ENCODE results near the gene APOL4. TPM values are rescaled to one million over a fixed set of nuclear protein-coding genes. Genes with fewer than 3 reads are reported as not detected.
A peak's percentile ranks its signal among the peaks of the same experiment; 100 is the strongest.
"Not testable (repeated sequence)": the region's sequence is repeated elsewhere in the genome, so short reads cannot be mapped to it uniquely, and the experiment has no call there.

The APOL4 gene, protein sequence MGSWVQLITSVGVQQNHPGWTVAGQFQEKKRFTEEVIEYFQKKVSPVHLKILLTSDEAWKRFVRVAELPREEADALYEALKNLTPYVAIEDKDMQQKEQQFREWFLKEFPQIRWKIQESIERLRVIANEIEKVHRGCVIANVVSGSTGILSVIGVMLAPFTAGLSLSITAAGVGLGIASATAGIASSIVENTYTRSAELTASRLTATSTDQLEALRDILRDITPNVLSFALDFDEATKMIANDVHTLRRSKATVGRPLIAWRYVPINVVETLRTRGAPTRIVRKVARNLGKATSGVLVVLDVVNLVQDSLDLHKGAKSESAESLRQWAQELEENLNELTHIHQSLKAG
- total RNA-seq (2014; rRNA removed; shearing (Covaris generic)) = 0.10 TPM in 1 of 2 replicates, not detected in the other

DNA sequence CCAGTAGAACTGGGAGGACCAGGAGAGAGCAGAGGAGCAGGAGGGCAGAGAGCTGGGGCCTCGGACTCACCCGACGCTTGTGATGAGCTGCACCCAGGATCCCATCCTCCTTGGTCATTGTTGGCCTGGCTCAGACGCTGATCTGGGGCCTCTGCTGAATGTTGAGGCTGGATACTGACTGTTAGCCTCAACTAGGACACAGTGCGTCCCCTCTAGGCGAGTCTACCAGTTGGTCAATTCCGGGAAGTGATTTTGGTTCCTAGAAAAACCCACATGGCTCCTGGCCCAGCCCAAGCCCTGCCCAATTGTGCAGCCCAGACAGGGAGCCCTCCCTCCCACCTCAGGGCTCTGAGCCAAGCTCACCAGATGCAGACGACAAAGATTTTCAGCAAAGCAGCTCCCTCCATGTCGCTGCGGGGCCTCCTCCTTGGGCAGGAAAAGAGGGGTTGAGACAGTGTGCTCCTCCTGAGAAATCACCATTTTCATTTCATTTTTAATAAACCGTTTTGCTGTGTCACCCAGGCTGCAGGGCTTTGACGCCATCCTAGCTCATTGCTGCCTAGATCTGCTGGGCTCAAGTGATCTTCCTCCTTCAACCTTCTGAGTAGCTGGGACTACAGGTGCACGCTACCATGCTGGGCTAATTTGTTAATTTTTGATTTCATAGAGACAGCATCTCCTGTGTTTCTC lies at the start of gene APOL4:
APOL4 (minus strand) TSS at position 180 of the 690 bp plus-strand sequence; CDS start at position 105, 75 bp downstream.
- no peak for DNase-seq (ENCODE audit: low read depth)

DNA sequence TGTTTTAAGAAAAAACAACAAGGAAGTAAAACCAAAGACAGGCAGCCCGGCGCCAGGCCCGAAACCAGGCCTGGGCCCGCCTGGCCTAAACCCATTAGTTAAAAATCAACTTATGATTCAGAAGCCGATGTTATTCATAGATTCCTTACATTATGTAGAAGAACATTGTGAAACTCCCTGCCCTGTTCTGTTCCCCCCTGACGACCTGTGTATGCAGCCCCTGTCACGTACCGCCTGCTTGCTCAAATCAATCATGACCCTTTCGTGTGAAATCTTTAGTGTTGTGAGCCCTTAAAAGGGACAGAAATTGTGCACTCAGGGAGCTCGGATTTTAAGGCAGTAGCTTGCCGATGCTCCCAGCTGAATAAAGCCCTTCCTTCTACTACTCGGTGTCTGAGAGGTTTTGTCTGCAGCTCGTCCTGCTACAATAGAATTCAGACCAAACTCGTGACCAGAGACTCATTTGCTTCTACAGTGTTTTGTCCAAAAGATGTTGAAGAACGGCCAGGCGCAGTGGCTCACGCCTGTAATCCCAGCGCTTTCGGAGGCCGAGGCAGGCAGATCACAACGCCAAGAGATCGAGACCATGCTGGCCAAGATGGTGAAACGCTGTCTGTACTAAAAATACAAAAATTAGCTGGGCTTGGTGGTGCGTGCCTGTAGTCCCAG lies 48.8 kb upstream of the APOL4 start:
- DNase-seq (ENCODE audit: low read depth) = not testable (repeated sequence)

DNA sequence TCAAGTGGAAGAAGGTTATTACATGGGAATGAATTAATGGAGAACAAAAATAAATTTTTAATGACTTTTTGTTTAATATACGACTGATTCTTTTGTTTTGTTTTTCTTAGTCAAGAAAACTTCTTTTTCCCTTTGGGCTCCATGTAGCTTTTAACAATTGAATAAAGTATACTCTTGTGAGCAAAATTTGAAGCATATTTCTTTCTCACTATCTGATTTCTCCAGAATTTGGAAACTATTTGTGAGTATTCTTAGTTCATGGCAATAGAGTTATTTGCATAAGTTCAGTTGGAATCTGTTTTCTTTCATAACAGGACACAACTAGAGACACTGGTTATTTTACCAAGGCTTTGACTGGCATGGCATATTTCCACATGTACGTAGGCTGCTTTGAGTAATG lies 47.6 kb upstream of the APOL4 start:
- DNase-seq (ENCODE audit: low read depth) = no peak

DNA sequence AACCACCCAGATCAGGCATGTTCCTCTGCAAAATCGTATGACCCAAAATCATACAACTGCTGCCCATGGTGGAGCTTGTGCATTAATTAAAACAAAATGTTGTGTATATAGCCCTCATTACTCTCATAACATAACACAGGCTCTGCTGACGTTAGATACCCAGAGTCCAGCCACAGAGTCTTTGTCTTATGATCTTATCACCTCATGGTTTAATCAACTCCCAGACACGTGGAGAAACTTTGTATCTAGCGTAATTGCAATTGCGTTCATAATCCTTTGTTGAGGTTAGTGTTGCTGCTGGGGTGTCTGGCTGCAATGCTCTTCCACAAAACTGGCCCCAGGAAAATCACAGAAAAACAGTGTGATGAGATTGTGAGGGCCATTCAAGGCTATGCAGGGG lies 46.3 kb upstream of the APOL4 start:
- DNase-seq (ENCODE audit: low read depth) = no peak

DNA sequence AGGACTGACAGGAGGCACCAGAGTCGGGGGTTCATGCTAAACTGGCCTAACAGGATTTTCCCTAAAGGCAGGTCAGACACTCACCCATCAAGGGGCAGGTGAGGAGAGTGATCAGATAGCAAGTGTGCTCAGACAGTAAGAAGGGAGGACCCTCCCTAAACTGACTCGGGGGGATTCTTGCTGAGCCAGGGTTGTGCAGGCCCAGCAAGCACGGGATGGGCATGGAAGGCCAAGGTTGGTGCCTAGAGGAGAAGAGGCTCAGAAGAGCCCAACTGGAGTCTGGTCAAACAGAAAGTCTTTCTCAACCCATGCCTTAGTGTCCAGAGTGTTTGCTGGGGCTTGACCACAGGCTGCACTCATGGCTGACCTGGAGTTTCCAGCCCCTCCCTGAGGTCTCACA lies 45.1 kb upstream of the APOL4 start:
- DNase-seq (ENCODE audit: low read depth) = no peak

DNA sequence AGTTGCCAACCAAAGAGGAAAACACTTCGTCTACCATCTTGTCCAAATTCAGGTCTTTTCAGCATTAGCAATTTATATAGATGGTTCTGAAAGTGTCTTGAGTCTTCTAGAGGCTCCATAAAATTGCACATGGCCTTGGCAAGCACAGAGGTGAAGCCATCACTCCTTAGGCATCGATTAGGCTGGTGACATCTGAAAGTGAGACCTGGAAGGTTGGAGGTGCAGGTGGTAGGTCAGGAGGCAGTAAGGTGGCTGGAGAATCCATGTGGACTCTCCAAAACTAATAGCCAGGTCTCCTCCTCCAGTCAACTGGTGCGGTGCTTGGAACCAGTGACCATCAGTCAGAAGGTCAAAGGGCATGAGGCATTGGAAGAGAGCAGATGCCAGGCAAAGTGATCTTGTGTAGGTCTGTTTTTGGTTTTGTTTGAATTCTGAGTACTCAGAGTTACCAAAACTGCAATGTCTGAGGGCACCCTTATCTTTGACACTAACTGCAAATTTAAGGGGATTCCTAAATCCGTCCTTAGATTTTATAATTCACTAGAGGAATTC lies 44.3 kb upstream of the APOL4 start:
- DNase-seq (ENCODE audit: low read depth) = no peak

DNA sequence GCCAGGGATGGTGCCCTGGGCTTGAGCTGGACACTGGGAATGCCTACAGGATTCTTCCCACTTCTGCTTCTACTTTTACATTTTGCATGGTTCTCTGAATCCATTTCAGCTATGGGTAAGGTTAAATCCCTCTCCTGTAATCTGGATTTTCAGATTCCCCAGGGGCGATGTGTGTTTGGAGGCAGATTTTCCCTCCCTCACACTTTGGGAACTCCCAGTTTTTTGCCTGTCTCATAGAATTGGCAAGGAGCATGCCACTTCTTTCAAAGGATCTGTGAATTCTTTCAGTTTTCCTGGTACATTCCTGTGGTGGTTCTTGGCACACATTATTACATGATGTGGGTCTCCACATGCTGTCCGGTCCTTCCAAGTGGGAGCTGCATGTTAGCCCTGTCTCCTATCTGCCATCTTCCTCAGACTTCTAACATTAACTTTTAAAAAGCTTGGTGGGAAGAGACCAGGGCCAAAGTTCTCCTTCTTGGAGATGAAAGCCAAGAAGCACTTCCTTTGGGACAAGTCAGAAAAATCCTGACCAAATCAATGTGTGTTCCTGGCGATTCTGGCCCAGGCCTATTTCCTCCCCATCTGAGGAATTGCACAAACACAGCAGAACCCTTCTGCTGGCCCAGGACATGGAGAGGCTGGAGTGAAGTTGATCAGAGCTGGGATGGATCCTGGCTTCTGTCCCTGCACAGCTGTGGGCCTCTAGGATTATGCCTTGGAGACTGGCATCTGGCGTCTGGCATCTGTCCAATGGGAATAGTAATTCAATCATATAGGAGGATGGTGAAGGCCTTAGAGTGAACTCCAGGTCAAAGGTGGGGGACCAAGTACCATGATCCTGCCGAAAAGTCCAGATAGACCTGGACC lies 43.1 kb upstream of the APOL4 start:
- peak; percentile 27 for DNase-seq (ENCODE audit: low read depth)

DNA sequence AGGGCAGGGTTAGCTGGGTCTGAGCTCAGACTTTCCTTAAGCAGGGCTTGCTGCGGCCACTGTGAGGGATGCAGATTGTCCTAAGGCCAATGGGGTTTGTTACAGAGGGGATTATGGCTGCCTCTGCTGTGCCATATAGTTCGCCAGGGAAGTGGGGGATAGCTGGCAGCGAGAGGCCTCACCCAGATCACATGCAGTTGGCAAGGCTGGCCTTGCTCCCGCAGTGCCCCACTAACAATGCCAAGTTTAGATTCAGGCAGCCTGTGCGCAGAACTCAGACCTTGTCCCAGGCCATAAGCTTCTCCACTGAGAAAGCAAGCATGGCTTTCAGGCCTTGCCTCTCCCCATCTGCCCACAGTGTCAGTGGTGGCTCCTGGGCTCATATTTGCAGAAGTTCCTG lies 42.4 kb upstream of the APOL4 start:
- DNase-seq (ENCODE audit: low read depth) = no peak

DNA sequence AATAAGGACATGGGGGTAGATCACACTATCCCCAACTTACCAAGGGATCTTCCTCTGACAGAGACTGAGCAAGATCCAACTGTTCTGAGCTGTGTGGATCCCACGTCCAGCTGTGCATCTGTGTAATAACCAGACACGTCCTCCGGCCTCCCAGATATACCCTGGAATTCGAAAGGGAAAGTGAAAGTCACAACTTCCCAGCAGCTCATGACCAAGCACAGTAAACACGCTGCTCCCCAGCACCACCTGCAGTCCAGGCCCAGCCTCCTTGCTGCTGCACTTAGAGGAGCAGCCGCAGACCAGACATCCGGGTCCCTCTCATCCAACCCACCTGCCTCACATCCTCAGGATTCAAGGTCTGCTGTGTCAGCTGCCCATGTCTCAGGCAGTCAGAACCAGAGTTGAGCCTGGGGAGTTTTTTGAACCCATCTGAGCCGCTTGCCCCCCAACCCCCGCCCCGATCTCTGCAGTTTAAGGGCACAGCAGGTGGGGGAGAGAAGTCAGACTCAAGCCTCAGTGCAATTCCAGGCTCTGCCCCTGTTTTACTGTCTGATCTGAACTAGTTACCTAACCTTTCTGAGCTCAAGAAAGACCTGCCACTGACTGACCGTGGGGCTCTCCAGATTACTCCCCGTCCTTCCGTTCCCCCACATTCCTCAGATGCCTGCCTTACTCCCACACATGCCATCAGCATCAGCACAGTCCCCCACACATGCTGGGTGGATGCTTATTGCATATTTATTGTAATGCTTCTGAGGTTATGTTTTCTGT lies 38.0 kb upstream of the APOL4 start, which contains the start of gene APOL2:
APOL2 (minus strand) TSS at position 127 of the 771 bp plus-strand sequence. CDS start 6,365 bp downstream, outside the sequence.
- peak; percentile 93 for DNase-seq (ENCODE audit: low read depth)

DNA sequence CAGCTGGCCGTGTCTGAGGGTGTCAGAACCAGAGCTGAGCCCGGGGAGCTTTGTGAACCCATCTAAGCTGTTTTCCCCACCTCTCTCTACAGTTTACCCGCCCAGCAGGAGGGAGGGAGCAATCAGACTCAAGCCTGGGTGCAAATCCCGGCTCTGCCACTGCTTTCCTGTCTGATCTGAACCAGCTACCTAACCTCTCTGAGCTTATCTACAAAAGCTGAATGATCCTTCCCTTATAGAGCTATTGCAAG lies 37.5 kb upstream of the APOL4 start:
- no peak for DNase-seq (ENCODE audit: low read depth)

DNA sequence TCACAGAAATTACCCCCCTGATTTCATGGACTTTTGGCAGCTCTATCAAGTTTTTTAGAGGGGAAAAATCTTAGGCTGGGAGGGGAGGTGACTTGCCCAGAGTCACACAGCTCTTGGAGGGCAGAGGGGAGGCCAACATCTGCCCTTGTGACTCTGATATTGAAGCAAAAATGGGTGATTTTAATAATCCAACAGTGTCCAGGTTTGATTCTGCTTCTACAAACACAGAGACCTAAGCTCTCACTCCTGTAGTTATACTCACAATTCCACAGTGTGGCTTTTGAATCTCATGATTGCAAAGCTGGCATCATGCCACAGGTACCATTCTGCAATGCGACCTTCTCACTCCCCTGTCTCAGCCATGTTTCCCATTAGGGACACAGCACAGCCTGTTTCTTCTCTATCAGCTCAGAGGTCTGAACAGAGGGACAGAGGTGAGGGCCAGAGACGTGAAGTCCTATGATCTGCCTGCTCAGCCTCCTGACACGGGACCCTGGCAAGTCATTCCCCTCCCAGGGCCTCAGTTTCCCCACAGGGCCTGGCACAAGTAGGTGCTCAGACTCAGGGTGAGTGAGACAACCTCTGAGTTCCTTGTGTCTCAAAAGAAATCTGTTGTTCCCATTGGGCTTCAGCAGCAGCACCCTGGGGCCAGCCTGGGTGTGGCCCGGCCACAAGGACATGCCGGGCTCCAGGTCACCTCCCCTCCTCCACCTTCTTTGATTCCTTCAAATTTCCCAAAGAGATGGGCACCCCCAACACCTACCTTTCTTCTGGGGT lies 37.0 kb upstream of the APOL4 start:
- DNase-seq (ENCODE audit: low read depth) = peak; percentile 24

DNA sequence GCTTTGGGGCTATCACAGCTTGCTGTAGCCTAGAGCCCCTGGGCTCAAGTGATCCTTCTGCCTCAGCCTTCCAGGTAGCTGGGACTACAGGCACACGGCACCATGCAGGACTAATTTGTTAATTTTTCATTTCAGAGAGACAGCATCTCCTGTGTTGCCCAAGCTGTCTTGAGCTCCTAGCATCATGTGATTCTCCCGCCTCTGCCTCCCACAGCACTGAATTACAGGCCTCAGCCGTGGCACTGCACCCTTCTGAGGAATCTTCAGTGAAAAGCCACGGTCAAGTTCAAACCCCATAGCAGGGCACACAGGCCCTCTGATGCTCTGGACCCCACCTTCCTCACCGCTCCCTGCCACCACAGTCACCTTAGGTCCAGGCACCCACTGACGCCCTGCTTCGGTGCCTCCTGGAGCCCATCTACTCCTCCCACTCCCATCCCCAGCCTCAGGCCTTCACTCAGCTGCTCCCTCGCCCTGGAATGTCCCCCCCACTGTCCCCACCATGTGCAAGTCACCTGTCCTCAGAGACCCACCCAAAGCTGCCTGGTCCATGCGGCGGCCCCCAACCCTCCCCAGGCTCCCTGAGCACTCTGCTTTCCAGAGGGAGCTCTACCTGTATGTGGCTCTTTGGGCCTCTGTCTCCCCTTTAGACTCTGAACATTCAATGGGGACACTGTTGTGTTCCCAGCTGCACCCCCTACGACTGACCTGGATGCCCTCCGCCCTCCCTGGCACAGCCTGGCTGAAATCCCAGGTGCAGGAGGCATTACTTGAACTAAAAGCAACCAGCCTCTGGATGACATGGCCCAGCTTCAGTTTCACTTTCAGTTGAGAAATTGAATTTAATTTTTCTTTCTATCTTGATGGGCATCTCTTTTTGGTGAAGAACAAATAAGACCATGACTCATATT lies 36.1 kb upstream of the APOL4 start:
- DNase-seq (ENCODE audit: low read depth) = peak; percentile 32

DNA sequence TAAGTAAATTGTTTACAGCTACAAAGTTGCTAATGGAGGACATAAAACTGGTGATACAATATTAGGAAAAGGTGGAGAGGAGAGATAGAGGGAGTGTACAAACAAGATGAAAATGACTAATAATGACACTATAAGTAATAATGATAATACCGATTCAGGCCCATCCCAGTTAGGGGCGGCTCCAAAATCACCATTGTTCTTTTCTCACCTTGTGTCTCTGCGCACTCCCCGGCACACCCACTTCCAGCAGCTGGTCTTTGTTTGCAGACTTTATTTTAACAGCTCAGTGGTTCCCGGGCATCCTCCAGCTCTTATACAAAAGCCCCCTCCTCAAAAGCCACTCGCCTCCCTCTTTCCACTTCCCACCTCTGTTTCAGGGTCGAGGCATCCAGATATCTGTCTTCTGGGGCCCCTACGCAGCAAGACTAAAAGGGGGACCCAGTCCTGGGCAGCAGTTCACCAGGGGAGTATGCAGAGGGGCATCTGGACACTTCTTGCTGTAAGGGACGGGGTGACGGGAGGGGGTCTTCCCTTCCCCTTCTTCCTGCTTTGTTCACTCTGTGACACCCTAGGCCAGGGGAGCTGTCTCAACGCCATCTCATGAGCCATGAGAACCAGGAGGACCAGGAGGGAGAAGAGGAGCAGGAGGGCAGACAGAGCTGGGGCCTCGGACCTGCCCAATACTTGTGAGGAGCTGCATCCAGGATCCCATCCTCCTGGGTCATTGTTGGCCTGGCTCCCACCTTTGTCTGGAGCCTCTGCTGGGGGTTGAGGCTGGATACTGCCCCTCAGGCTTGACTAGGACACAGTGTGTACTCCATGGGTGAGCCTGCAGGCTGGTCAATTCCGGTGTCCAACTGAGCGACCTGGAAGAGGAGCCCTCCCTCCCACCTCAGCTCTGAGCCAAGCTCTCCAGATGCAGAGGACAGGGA lies 35.0 kb upstream of the APOL4 start:
- DNase-seq (ENCODE audit: low read depth) = no peak

DNA sequence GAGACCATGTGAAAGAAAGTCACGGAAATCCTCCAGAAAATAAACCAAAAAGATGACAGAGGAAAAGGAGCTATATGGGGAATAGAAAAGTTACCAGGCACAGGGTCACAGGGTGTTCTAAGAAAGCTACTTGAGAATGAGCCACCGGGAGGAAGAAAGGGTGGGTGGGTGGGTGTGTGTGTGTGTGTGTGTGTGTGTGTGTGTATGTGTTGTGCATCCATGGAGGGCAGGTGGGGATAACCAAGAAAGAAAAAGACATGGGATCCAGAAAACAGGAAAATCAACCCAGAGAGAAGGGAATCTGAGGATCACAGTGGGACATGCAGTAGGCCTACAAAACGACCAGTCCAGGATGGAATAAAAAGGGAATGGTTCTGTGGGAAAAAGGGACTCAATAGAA lies 34.0 kb upstream of the APOL4 start:
- no peak for DNase-seq (ENCODE audit: low read depth)

DNA sequence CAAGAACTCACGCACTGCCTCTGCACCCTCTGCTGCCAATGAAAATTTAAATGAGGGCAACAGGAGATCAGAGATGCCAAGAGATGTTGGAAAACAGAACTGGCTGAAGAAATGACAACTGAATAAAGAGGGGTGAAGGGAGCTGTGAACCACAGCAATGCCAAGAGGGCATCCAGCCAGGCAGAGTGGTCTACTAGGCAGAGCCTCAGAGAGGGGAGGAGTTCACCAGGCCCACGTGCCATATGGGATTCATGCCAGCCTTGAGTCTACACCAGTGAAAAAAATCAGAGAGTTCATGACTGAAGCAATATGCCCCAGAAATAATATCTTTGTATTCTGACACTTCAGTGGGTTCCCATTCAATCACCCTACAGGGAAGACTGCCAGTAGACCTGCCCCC lies 33.3 kb upstream of the APOL4 start:
- no peak for DNase-seq (ENCODE audit: low read depth)

DNA sequence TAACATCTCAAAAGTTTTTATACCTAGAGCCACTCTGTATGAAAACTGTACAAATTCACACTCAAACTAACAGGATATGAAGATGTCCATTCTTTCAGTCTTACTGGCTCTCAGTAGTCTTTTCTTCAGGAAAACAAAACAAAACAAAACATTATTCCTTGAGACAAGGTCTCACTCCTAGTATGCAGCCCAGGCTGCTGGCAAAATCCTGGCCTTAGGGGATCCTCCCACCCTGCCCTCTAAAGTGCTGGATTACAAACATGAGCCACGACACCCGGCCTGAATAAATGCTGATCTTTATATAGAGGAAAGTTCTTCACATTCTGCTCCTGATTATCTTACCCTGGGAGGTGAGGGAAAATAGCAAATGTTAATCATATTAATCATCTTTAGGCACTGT lies 32.6 kb upstream of the APOL4 start:
- no peak for DNase-seq (ENCODE audit: low read depth)

DNA sequence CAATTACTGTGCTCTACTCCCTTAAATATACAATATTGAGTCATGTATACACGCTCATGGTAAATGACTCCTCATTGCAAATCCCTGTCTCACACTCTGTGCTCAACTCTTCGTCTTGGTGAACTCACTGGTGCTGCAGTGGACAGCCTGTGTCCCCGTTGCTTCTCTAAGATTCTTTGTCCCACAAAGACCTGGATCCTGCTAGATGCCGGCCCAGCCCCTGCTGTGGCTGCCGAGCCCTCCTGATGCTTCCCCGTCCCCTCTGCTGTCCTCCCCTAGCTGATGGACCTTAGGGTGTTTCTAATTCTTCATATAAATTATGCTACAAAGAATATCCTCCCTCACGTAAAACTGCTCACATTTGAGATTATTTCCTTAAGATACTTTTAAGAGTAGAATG lies 32.2 kb upstream of the APOL4 start:
- no peak for DNase-seq (ENCODE audit: low read depth)

All from M059J (cell line).